OCI-LY1 (cell line): ENCODE measurements around the gene GDPD1.
"Not testable (repeated sequence)": the region's sequence is repeated elsewhere in the genome, so short reads cannot be mapped to it uniquely, and the experiment has no call there.

Source experiments
- H2AFZ ChIP-seq: fragments of 200-600 bp; sonication (generic), shearing (Covaris generic); 2 replicates; pipeline ENCODE4 v1.6.0; 2014; ENCODE audit warnings: antibody characterized with exemption, mild to moderate bottlenecking, low read length
- H3F3A ChIP-seq: fragments of 200-600 bp; sonication (generic), shearing (Covaris generic); 2 replicates; pipeline ENCODE4 v1.6.0; 2014; ENCODE audit warnings: mild to moderate bottlenecking, antibody characterized with exemption, low read length, moderate library complexity; ENCODE audit not compliant: insufficient read depth
- H3K27ac ChIP-seq: fragments of 200-600 bp; sonication (generic); 2 replicates; pipeline ENCODE4 v1.5.1; 2014; ENCODE audit warnings: low read length, mixed run types, mild to moderate bottlenecking, low read depth; ENCODE audit not compliant: poor library complexity, severe bottlenecking
- H3K27me3 ChIP-seq: fragments of 200-600 bp; sonication (generic); 2 replicates; pipeline ENCODE4 v1.6.0; 2014; ENCODE audit warnings: antibody characterized with exemption, mild to moderate bottlenecking, low read length, moderate library complexity; ENCODE audit not compliant: insufficient read depth
- H3K36me3 ChIP-seq: fragments of 200-600 bp; sonication (generic); 2 replicates; pipeline ENCODE4 v1.6.1; 2014; ENCODE audit warnings: mild to moderate bottlenecking, antibody characterized with exemption, low read length, moderate library complexity, mixed read lengths; ENCODE audit not compliant: insufficient read depth
- H3K4me1 ChIP-seq: fragments of 200-600 bp; sonication (generic); 2 replicates; pipeline ENCODE4 v1.5.1; 2014; ENCODE audit warnings: mild to moderate bottlenecking, low read length, moderate library complexity; ENCODE audit not compliant: insufficient read depth, severe bottlenecking
- H3K4me2 ChIP-seq: fragments of 200-600 bp; sonication (generic), shearing (Covaris generic); 2 replicates; pipeline ENCODE4 v1.6.1; 2014; ENCODE audit warnings: low read length
- H3K4me3 ChIP-seq: fragments of 200-600 bp; sonication (generic); 2 replicates; pipeline ENCODE4 v1.5.1; 2014; ENCODE audit warnings: low read length, low read depth, mild to moderate bottlenecking, mixed read lengths; ENCODE audit not compliant: poor library complexity, severe bottlenecking
- H3K79me2 ChIP-seq: fragments of 200-600 bp; shearing (Covaris generic); 2 replicates; pipeline ENCODE4 v1.6.1; 2016; ENCODE audit warnings: mixed run types, low read length, mixed read lengths; ENCODE audit not compliant: insufficient read depth
- H3K9ac ChIP-seq: fragments of 200-600 bp; sonication (generic), shearing (Covaris generic); 2 replicates; pipeline ENCODE4 v1.6.1; 2014; ENCODE audit warnings: mild to moderate bottlenecking, low read length, mixed read lengths
- H3K9me2 ChIP-seq: fragments of 200-600 bp; sonication (generic), shearing (Covaris generic); 2 replicates; pipeline ENCODE4 v1.6.1; 2014; ENCODE audit warnings: low read depth, mild to moderate bottlenecking, low read length, mixed read lengths
- H3K9me3 ChIP-seq: fragments of 200-600 bp; shearing (Covaris generic); 2 replicates; pipeline ENCODE4 v1.6.1; 2014; ENCODE audit warnings: low read length, mixed read lengths
- H4K20me1 ChIP-seq: fragments of 200-600 bp; sonication (generic), shearing (Covaris generic); 2 replicates; pipeline ENCODE4 v1.6.0; 2016; ENCODE audit warnings: mild to moderate bottlenecking, low read length; ENCODE audit not compliant: insufficient read depth
- CTCF ChIP-seq: fragments of 200-600 bp; sonication (generic), shearing (Covaris generic); IDR thresholded peaks from 2 replicates; pipeline ENCODE4 v1.5.1; 2017; ENCODE audit warnings: mild to moderate bottlenecking, antibody characterized with exemption, low read length, moderate library complexity, mixed read lengths
- EZH2 ChIP-seq: fragments of 200-600 bp; sonication (generic), shearing (Covaris generic); IDR thresholded peaks from 2 replicates; pipeline ENCODE4 v1.8.0; 2017; ENCODE audit warnings: borderline replicate concordance, mixed run types, mild to moderate bottlenecking, antibody characterized with exemption, low read length, moderate library complexity, mixed read lengths

The GDPD1 gene

GRCh38 chr17:59289981-59290301 is 69.6 kb downstream of the GDPD1 start:
- H3K9me2 ChIP-seq: no peaks in the 10 kb centered on the region
- TF ChIP-seq CTCF: no peak
- no peak for TF ChIP-seq EZH2
- H3K27ac ChIP-seq: no peak overlapping the region
- peaks cover 14% of the 10 kb centered on the region for H3K4me1 ChIP-seq
- no peaks in the 10 kb centered on the region for H3K36me3 ChIP-seq
- no peaks in the 10 kb centered on the region for H3F3A ChIP-seq
- no peak overlapping the region; the same call in 1 of the 2 replicates for H3K9ac ChIP-seq
- H3K79me2 ChIP-seq: no peaks in the 10 kb centered on the region
- H3K27me3 ChIP-seq: no peaks in the 10 kb centered on the region
- H4K20me1 ChIP-seq: no peaks in the 10 kb centered on the region
- peak overlapping the region; percentile 34; the same call in 1 of the 2 replicates for H3K4me2 ChIP-seq
- H2AFZ ChIP-seq: no peak overlapping the region
- peak overlapping the region; percentile 16 for H3K4me3 ChIP-seq
- no peaks in the 10 kb centered on the region for H3K9me3 ChIP-seq

DNA sequence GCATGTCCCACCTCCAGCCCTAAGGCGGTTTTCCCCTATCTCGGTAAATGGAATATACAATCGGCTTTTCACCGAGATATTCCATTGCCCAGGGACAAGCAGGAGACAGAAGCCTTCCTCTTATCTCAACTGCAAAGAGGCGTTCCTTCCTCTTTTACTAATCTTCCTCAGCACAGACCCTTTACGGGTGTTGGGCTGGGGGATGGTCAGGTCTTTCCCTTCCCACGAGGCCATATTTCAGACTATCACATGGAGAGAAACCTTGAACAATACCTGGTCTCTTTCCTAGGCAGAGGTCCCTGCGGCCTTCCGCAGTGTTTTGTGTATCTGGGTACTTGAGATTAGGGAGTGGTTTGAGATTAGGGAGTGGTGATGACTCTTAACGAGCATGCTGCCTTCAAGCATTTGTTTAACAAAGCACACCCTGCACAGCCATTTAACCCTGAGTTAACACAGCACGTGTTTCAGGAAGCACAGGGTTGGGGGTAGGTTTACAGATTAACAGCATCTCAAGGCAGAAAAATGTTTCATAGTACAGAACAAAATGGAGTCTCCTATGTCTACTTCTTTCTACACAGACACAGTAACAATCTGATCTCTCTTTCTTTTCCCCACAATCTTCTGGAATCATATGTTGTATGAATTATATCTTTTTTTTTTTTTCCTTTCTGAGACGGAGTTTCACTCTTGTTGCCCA is 70.1 kb downstream of the GDPD1 start:
- not testable (repeated sequence) for H4K20me1 ChIP-seq, H3K9ac ChIP-seq, H3K9me3 ChIP-seq, H3K9me2 ChIP-seq, H3K36me3 ChIP-seq, H2AFZ ChIP-seq, H3K27me3 ChIP-seq, H3F3A ChIP-seq, H3K79me2 ChIP-seq, H3K27ac ChIP-seq
- Histone ChIP-seq H3K4me2 (peak overlapping the region; percentile 34), H3K4me3 (peak overlapping the region; percentile 16), H3K4me1 (peaks cover 14% of the 10 kb centered on the region)

GRCh38 chr17:59292174-59292523 is 71.8 kb downstream of the GDPD1 start:
- Histone ChIP-seq H3K4me3 (no peak overlapping the region), H3K9me3 (no peaks in the 10 kb centered on the region), H2AFZ (no peak overlapping the region), H3K4me2 (no peak overlapping the region), H3K36me3 (no peaks in the 10 kb centered on the region), H3K9ac (no peak overlapping the region), H3K27ac (no peak overlapping the region), H3K9me2 (no peaks in the 10 kb centered on the region), H3K4me1 (peaks cover 14% of the 10 kb centered on the region), H3F3A (no peaks in the 10 kb centered on the region), H3K27me3 (no peaks in the 10 kb centered on the region), H4K20me1 (no peaks in the 10 kb centered on the region), H3K79me2 (no peaks in the 10 kb centered on the region)
- TF ChIP-seq EZH2 (no peak), CTCF (no peak)

- H4K20me1 ChIP-seq: no peaks in the 10 kb centered on the region
- no peaks in the 10 kb centered on the region for H3K36me3 ChIP-seq
- H3K27ac ChIP-seq: no peak overlapping the region
- no peaks in the 10 kb centered on the region for H3K4me1 ChIP-seq
- no peaks in the 10 kb centered on the region for H3F3A ChIP-seq
- H3K9me3 ChIP-seq: no peaks in the 10 kb centered on the region
- H3K9me2 ChIP-seq: no peaks in the 10 kb centered on the region
- H3K27me3 ChIP-seq: no peaks in the 10 kb centered on the region
- no peak for TF ChIP-seq EZH2
- no peak for TF ChIP-seq CTCF
- no peak overlapping the region for H2AFZ ChIP-seq
- H3K9ac ChIP-seq: no peak overlapping the region
- H3K79me2 ChIP-seq: no peaks in the 10 kb centered on the region
- H3K4me2 ChIP-seq: no peak overlapping the region
- H3K4me3 ChIP-seq: no peak overlapping the region
Measured at GRCh38 chr17:59296190-59296589, 75.9 kb downstream of the GDPD1 start.
